Sciatic nerve (tissue), 2 donors: Measurements from ENCODE around the gene ITFG1. TPM values are rescaled to one million over a fixed set of nuclear protein-coding genes. Genes with fewer than 3 reads are reported as not detected.
"Not testable (repeated sequence)": the region's sequence is repeated elsewhere in the genome, so short reads cannot be mapped to it uniquely, and the experiment has no call there.

Experiments used
- ATAC-seq: fragments of 200-7000 bp; cut with Tn5 transposase; one replicate; pipeline ENCODE4 v1.9.1; 2020; ENCODE audit warnings: mild to moderate bottlenecking, moderate library complexity
- DNase-seq: peaks from one replicate; pipeline ENCODE4 v3.0.0-alpha.2; 2020; ENCODE audit warnings: low spot score
- intact Hi-C: fragments of 100-400 bp; cut with DNase I; formaldehyde crosslinking; loops from one replicate; pipeline ENCODE4 v1.14.2; 2022
- total RNA-seq: library from RNA; stranded (reverse); fragmentation: NEBNext Ultra II Directional; extraction: Animal tissue kit (Norgen Biotek cat#: 25700); gene quantifications from one replicate; pipeline ENCODE4 v1.2.1, GENCODE V29; 2021
- donor health status: DM: no; HTN: no; CAD: no.
- donor health status: DM: no; HTN: no; CAD: no.

ITFG1 gene
- total RNA-seq, 1 donor from 2014 or later: 50.0 TPM

- intact Hi-C loops: no loop called here
- DNase-seq: no peak
- ATAC-seq: no peak
Measured at GRCh38 chr16:47476654-47477345, 15.9 kb upstream of the ITFG1 start.

DNA sequence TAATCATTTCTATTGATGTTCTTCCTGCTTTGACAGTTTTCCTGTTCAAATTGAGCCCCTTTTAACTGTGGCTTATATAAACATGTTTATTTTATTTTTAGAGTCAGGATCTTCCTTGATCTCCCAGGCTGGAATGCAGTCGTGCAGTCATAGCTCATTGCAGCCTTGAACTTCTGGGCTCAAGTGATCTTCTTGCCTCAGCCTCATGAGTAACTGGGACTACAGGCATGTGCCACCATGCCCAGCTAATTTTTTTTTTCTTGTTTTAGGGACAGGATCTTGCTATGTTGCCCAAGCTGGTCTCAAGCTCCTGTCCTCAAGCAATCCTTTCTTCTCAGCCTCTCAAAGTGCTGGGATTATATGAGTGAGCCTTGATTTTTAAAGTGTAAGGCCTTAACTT lies 14.9 kb upstream of the ITFG1 start:
- DNase-seq (no peak), ATAC-seq (no peak)
- intact Hi-C loops: no loop called here

GRCh38 chr16:47473792-47474191 lies 12.9 kb upstream of the ITFG1 start:
- no peak for ATAC-seq
- intact Hi-C loops: no loop called here

DNA sequence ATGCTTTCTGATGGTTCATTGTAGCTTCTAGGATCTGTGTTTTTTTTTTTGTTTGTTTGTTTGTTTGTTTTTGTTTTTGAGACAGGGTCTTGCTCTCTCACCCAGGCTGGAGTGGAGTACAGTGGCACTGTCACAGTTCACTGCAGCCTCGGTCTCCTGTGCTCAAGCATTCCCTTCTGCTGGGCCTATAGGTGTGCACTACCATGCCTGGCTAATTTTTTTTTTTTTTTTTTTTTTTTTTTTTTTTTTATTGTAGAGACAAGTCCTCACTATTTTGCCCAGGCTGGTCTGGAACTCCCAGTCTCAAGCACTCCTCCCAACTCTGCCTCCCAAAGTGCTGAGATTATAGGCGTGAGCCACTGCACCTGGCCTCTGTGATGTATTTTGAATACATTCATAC lies 12.1 kb upstream of the ITFG1 start:
- intact Hi-C loops, ATAC-seq, DNase-seq: not testable (repeated sequence)

More at GRCh38 chr16:47473792-47474191, 12.9 kb upstream of the ITFG1 start:
- no peak for DNase-seq

DNA sequence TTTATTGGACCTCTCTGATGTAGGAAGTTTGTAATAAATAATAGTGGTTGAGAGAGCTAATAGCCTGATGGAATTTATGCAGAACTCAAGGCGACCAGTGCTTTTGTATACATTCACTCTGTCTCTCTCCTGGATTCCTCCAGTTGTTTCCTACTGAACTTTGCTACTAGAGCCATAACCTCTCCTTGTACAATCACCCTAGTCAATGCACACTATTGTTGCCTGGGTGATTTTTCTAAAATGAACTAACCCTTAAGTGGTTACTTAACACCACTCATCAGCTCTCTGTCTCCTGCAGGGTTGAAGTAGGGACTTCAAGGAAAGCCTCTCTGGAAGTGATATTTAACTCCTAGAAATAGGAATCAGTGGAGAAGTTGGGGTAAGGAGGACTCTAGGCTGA lies 9.9 kb upstream of the ITFG1 start:
- intact Hi-C loops: no loop called here
- ATAC-seq (no peak), DNase-seq (no peak)

- intact Hi-C loops: no loop called here
- no peak for DNase-seq
- ATAC-seq: no peak
Measured at GRCh38 chr16:47470211-47470610, 9.3 kb upstream of the ITFG1 start.

GRCh38 chr16:47469227-47469626 lies 8.4 kb upstream of the ITFG1 start:
- intact Hi-C loops: no loop called here
- no peak for DNase-seq
- ATAC-seq: no peak

GRCh38 chr16:47468070-47468689 lies 7.3 kb upstream of the ITFG1 start:
- ATAC-seq, DNase-seq, intact Hi-C loops: not testable (repeated sequence)

DNA sequence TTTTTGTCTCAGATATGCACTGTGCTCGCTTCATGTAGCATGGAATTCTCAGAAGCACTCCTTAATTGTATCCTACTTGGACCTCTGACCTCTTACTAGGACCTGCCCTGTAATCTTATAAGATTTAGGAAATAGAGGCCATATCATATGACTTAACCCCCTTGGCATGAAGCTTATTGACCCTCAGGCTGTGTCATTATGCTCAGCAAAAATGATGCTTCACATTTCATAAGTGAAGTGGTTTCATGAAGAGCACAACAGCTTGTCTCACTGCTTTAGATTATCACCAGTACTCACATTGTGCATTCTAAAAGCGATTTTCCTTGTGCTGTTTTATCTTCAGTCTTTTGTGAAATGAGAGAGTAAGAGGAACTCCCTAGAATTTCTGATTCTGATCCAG lies 6.6 kb upstream of the ITFG1 start:
- ATAC-seq: no peak
- DNase-seq: no peak
- intact Hi-C loops: no loop called here

- DNase-seq (no peak), ATAC-seq (no peak)
- intact Hi-C loops: no loop called here
Measured at GRCh38 chr16:47465919-47466630, 5.2 kb upstream of the ITFG1 start.

GRCh38 chr16:47463771-47464624 lies 3.1 kb upstream of the ITFG1 start:
- ATAC-seq (no peak), DNase-seq (no peak)
- intact Hi-C loops: no loop called here

DNA sequence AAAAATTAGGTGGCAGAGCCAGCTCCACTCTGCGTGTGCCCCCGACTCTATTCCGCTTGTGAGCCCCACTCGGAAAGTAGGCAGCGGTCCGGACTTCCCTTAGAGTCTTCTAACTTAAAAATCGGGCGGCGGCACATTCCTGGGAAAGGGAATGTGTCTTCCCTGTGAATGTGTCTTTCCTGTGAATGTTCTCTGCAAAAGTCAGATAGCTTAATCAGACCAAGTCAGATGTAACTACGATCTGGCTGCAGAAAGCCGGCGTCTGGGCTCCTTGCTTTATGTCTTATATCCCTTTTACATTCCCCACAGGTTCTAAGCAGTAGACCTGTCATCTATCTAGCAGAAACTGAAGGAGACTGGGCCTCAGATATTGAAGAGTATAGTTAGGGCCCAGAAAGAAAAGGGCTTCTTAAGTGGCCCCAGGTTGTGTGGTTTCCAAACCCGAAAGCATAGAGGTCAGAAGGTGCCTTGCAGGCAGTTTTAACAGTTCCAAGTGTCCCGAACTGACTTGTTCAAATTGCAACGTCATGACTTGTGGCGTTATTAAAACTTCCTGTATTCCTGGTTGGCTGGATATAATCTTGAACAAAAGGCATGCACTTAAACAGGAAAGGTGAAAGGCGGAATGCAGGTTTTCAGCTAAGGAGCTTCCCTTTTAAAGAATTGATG lies 869 bp upstream of the ITFG1 start:
- ATAC-seq (peak; percentile 47), DNase-seq (no peak)
- intact Hi-C loops: no loop called here

DNA sequence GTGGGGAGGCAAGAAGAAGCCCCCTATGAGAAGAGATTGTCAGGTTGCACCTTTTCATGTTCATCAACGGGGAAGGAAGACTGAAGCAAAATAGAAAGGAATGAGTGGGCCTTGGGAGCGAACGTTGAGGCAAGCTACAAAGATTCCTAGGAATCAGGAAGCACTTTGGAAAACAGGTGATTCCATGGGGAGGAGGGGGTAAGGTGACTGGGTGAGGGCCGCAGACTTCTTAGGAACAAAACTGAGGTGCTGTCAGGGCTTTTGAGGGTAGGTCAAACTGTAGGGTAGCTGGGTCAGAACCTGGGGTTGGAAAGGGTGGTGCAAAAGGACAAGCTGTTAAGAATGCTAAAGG lies 528 bp downstream of the ITFG1 start:
- no peak for ATAC-seq
- intact Hi-C loops: no loop called here
- DNase-seq: no peak

- intact Hi-C loops: no loop called here
- DNase-seq: no peak
- ATAC-seq: no peak
Measured at GRCh38 chr16:47459603-47460002, 1.3 kb downstream of the ITFG1 start.

DNA sequence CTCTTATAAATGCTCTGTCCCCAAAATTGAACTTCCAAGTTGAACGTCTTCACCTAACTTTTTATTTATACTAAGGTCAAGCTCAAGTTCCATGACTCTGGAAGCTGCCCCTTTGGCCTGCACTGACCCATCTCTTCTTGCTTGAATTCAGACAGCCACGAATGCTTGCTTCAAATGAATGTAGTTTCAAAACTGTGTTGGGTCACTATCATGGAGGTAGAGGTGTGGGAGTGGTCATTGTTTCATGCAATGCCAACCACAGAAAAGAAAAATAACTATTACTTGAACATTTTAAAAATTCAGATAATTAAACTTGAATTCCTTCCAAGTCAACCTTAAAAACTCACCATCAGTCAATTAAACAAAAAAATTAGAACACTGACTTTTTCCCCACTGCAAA lies 2.5 kb downstream of the ITFG1 start:
- DNase-seq (no peak), ATAC-seq (no peak)
- intact Hi-C loops: no loop called here

DNA sequence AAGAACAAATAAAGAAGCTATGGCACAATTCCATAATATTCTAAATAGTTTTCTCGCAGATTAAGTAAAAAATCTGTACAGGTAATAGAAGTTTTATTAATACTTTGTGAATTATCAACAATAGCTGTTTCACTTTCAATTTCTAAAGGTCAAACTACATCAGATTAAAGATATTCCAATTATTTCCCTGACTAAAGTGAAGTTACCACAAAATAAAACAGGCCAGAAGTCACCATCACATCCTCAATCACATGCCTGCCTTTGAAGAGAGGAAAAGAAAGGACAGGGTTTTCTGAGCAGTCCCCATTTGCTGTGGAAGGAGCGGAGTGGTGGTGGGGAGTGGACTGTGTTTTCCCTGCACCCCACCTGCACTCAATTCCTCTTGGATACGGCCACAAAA lies 11.1 kb downstream of the ITFG1 start:
- intact Hi-C loops: no loop called here
- no peak for DNase-seq

DNA sequence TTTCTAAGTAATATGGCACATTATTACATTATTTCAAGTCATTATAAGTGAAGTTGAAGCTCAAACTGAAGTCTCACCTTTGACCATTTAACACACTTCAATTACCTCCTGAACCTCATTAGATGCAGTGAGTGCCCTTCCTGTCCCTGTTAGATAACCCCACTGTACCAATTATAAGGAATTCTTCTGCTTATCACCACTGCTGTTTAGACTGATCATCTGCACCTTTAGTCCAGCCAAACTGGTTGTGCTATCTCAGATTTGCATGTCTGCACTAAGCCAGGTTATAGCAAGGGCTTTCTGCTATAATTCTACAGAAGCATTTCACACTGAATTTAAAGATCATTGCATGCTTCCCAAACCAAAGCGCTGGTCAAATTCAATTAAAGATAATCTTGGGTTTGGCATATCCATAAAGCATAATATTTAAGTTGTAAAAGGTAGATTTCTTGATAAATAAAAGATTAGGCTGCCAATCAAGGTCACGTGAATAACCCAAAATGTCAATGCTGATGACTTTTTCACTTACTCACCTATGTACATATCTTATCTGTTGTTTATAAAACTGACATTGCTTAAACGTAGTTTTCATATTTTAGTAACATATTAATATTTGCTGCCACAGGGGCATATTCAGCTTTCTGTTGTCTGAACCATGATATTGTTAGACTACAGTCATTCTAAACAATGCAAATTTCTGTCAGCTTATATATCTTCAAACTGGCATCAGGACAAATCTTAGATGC lies 11.9 kb downstream of the ITFG1 start:
- no peak for ATAC-seq
- no peak for DNase-seq
- intact Hi-C loops: no loop called here

More for the DNA sequence above, 11.1 kb downstream of the ITFG1 start:
- no peak for ATAC-seq

- DNase-seq: no peak
- ATAC-seq: no peak
- intact Hi-C loops: no loop called here
Measured at GRCh38 chr16:47446431-47446830, 14.4 kb downstream of the ITFG1 start.
